GM13976 (cell line): ENCODE results near the gene RNF213.

ENCODE experiments used
- DNase-seq: peaks from one replicate; pipeline ENCODE4 v3.0.0; 2012; ENCODE audit warnings: low spot score
- in situ Hi-C: fragments of 300-500 bp; cut with MboI; formaldehyde crosslinking; loops from one replicate; pipeline ENCODE4 v1.12.0; 2022; ENCODE audit warnings: low sequenced_read_pairs, mixed read lengths, inconsistent platforms; ENCODE audit not compliant: unreplicated experiment
- TF ChIP-seq, protein P1 (sequence below): IDR thresholded peaks from 2 replicates; pipeline ENCODE4 v1.5.1; 2012; ENCODE audit warnings: borderline replicate concordance, mild to moderate bottlenecking; ENCODE audit not compliant: insufficient read depth; ENCODE audit errors: extremely low read depth, missing control alignments, control extremely low read depth

The RNF213 gene

DNA sequence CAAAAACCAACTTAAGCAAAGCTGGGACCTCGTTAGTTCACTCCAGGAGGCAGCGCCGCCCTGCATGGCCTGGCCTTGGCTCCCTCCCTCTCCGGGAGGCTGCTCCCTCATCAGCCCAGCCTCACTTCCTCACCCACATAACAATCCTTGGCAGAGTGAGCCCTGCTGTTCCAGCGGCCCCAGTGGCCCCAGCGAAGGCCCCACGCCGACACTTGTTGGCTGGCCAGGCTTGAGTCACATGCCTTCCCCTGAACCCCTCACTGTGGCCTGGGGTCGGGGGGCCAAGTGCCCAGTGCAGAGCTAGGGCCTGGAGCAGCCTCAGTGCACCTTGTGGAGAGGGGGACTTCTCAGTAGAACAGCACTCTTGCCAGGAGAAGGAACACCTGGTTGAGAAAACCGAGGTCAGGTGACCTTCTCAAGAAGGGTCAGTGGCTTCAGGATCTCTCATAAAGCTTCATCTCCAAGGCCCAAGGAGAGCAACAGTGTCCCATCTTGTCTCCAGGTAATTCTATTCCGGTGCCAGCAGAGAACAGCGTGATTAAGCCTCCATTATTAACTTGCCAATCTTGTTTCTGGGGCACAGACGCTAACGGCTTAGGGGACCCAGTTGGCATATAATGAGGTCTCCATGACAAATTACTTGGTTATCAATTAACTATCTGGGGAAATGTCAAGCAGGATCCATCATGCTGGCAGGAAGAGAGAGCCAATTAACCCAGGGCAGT, 181.1 kb downstream of the RNF213 start:
- in situ Hi-C loops = no loop called here
- DNase-seq = no peak
- TF ChIP-seq, protein P1, sequence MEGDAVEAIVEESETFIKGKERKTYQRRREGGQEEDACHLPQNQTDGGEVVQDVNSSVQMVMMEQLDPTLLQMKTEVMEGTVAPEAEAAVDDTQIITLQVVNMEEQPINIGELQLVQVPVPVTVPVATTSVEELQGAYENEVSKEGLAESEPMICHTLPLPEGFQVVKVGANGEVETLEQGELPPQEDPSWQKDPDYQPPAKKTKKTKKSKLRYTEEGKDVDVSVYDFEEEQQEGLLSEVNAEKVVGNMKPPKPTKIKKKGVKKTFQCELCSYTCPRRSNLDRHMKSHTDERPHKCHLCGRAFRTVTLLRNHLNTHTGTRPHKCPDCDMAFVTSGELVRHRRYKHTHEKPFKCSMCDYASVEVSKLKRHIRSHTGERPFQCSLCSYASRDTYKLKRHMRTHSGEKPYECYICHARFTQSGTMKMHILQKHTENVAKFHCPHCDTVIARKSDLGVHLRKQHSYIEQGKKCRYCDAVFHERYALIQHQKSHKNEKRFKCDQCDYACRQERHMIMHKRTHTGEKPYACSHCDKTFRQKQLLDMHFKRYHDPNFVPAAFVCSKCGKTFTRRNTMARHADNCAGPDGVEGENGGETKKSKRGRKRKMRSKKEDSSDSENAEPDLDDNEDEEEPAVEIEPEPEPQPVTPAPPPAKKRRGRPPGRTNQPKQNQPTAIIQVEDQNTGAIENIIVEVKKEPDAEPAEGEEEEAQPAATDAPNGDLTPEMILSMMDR = no peak

DNA sequence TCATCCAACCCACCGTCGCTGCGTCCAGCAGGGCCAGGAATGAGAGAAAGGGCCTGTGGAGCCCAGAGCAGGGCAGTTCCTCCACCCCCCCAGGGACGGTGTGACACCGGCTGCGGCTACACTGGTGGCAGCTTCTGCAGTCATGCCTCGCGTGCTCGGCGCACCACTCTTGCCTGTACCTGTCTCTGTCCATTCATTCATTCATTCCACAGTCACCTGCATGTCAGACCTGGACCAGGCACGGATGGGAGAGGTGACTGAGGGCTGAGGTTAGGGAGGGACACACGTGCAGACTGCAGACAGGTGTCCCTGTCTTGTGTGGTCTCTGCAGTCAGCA, 181.6 kb downstream of the RNF213 start:
- TF ChIP-seq, protein P1 = no peak
- DNase-seq = no peak
- in situ Hi-C loops = no loop called here

DNA sequence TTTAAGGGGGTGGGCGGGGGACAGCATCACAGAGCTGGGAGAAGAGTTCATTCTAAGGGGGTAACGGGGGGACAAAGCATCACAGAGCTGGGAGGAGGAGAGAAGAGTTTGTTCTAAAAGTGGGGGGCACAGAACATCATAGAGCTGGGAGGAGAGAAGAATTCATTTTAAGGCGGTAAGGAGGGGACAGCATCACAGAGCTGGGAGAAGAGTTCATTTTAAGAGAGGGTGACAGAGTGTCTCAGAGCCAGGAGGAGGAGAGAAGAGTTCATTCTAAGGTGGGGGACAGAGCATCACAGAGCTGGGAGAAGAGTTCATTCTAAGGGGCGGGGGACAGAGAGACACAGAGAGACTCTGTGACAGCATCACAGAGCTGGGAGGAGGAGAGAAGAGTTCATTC, 182.1 kb downstream of the RNF213 start:
- TF ChIP-seq, protein P1 = no peak
- in situ Hi-C loops = no loop called here
- DNase-seq = no peak

DNA sequence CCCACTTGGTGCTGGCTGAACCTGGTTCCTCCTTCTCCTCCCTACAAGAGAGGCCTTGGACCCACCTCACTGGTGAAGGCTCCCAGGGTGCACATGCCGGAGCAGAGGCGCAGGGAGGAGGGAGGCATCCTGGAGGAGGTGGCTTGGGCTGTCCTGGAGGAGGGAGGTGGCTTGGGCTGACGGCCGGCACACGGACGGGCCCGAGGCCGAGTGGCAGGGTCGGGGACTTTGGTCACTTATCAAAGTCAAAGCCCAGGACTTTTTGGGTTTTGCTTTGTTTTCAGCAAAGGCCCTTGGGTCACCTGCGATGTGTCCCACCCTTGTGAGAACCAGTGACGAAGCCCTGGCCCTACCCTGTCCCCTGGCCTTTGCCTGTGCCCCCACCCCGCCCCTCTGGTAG, 182.8 kb downstream of the RNF213 start:
- TF ChIP-seq, protein P1 = no peak
- in situ Hi-C loops = no loop called here
- no peak for DNase-seq

DNA sequence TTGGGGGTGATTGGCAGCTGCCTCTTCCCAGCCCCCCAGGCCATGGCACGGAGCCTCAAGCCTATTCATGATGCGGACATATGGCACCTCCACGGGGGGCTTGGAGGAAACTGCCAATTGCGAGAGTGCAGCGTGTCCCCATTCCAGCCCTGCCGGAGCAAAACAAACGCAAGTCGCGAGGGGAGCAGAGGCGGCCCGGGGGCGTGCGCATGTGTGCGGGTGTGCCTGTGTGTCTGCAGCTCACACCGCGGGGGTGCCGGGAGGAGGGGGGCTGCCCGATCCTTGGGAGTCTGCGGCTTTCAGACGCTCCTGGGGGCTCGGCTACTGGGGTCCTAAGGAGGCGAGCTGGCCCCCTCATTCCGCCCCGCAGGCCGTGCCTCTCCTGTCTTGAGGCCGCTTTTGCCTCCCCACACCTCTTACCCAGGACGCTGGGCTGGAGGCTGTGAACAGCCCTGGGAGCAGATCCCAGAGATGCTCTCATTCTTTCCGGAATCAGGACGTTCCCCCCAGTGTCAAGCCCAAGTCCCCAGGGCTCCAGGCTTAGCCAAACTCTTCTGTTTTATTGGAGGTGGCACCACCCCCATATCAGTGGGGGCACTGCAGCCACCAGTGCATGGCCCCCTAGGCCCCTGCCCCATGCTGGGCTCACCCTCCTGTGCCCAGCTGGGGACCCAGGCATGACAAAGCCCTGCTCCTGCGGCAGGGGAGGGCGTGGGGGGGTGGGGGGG, 183.4 kb downstream of the RNF213 start:
- TF ChIP-seq, protein P1 = no peak
- in situ Hi-C loops = no loop called here
- no peak for DNase-seq

DNA sequence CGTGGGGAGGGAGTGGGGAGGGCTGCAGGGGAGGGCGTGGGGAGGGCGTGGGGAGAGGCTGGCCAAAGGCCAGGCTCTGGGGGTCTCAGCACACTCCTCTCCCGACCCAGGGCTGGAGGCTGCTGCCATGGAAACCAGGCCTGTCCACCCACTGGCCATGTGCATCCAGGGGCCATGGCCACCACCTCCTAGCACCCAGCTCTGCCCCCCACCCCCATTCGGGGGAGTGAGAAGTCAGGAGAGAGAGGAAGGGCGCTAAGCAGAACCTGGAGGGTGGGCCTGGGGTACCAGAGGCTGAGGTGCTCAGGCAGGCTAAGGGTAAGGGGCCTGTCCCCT, 184.0 kb downstream of the RNF213 start:
- TF ChIP-seq, protein P1 = no peak
- DNase-seq = no peak
- in situ Hi-C loops = no loop called here
